Stimulated activated CD8-positive, alpha-beta memory T cell treated with anti-CD3 and anti-CD28 coated beads, Interleukin-2, amount 100 ng/mL, for 48 hours (primary cell): ENCODE measurements around the gene MBD3L1.

Source experiments
- DNase-seq, 2 donors: peaks; one replicate each; pipeline ENCODE4 v3.0.0-alpha.2; 2020; ENCODE audit warnings: low read depth in 2 of 2

The MBD3L1 gene

GRCh38 chr19:8832132-8833021 is at the start of gene MBD3L1, which contains the start of gene ZNF558:
TSS of gene MBD3L1 (plus strand) at chr19:8832377. CDS start at chr19:8842679, 10,302 bp downstream.
TSS of gene ZNF558 (minus strand) at chr19:8832304. CDS start at chr19:8822659, 9,645 bp downstream.
- DNase-seq, result peak; percentile 96 to 97

- no peak for DNase-seq
These were observed 37.4 kb upstream of the MBD3L1 start for GRCh38 chr19:8794823-8795222.

- no peak for DNase-seq
These were observed 25.5 kb upstream of the MBD3L1 start for GRCh38 chr19:8806661-8807060.

- DNase-seq, result no peak
These were observed 20.6 kb upstream of the MBD3L1 start for GRCh38 chr19:8811315-8812172.

GRCh38 chr19:8814176-8814575 is 18.0 kb upstream of the MBD3L1 start:
- DNase-seq, result no peak

GRCh38 chr19:8815780-8816179 is 16.4 kb upstream of the MBD3L1 start:
- DNase-seq, result no peak

- no peak for DNase-seq
These were observed 11.9 kb upstream of the MBD3L1 start for GRCh38 chr19:8820234-8820633.

GRCh38 chr19:8821748-8822241 is 10.4 kb upstream of the MBD3L1 start:
- DNase-seq, result no peak

GRCh38 chr19:8826371-8826770 is 5.8 kb upstream of the MBD3L1 start:
- no peak for DNase-seq

GRCh38 chr19:8827277-8827676 is 4.9 kb upstream of the MBD3L1 start:
- DNase-seq, result no peak

GRCh38 chr19:8831373-8831772 is 804 bp upstream of the MBD3L1 start:
- DNase-seq, result no peak

GRCh38 chr19:8831832-8832131 is 395 bp upstream of the MBD3L1 start:
- DNase-seq, result no peak

- DNase-seq, result no peak
These were observed 3.3 kb downstream of the MBD3L1 start for GRCh38 chr19:8835446-8835845.

- DNase-seq, result no peak
These were observed 3.7 kb downstream of the MBD3L1 start for GRCh38 chr19:8835877-8836276.

GRCh38 chr19:8840708-8841107 is 8.5 kb downstream of the MBD3L1 start:
- DNase-seq, result no peak

GRCh38 chr19:8846819-8847218 is 14.6 kb downstream of the MBD3L1 start:
- DNase-seq, result no peak

GRCh38 chr19:8849232-8849631 is 17.1 kb downstream of the MBD3L1 start:
- DNase-seq, result no peak

- DNase-seq, result no peak
These were observed 18.3 kb downstream of the MBD3L1 start for GRCh38 chr19:8850488-8850887.

- no peak for DNase-seq
These were observed 26.1 kb downstream of the MBD3L1 start for GRCh38 chr19:8858260-8858659.

- DNase-seq, result no peak
These were observed 34.2 kb downstream of the MBD3L1 start for GRCh38 chr19:8866344-8866743.

- peak in 1 of 2 donors; percentile 1 for DNase-seq
These were observed 45.9 kb downstream of the MBD3L1 start for GRCh38 chr19:8877854-8878705.
